SK-N-SH (cell line): ENCODE results near the gene VGLL4. TPM values are rescaled to one million over a fixed set of nuclear protein-coding genes. Genes with fewer than 3 reads are reported as not detected.

ENCODE experiments used
- CTCF ChIA-PET: fragments of 300-600, 350-600 bp; formaldehyde crosslinking; extraction: SDS; loops from one replicate; lab custom pipeline; 2021; lab: Yijun Ruan, JAX
- POLR2A ChIA-PET: fragments of 350-600 bp; sonication (Branson Sonifier 250); formaldehyde crosslinking; extraction: SDS; loops from one replicate; lab custom pipeline; 2020; ENCODE audit warnings: antibody characterized with exemption, inconsistent platforms; lab: Yijun Ruan, JAX
- DNase-seq: peaks from one replicate; pipeline ENCODE4 v3.0.0; 2012
- H2AFZ ChIP-seq: fragments of 200-600 bp; sonication (generic); 2 replicates; pipeline ENCODE4 v1.8.1; 2016; ENCODE audit warnings: antibody characterized with exemption, mild to moderate bottlenecking, low read depth
- H3F3A ChIP-seq: fragments of 200-600 bp; sonication (generic); replicated peaks from 2 replicates; pipeline ENCODE3; 2016; ENCODE audit warnings: antibody characterized with exemption, mild to moderate bottlenecking; ENCODE audit not compliant: insufficient read depth
- H3K27ac ChIP-seq, 2 experiments: fragments of 200-500 bp in 1 of 2; fragments of 200-600 bp in 1 of 2; sonication (Bioruptor generic) in 1 of 2; sonication (generic), shearing (Covaris generic) in 1 of 2; 2 replicates each; pipeline versions ENCODE4 v1.5.1 to v1.6.1; 2014 to 2016; ENCODE audit warnings: low read depth in 2 of 2, inconsistent platforms in 1 of 2, low read length in 1 of 2, mild to moderate bottlenecking in 1 of 2, mixed read lengths in 1 of 2
- H3K27me3 ChIP-seq: fragments of 200-600 bp; sonication (generic), shearing (Covaris generic); 2 replicates; pipeline ENCODE4 v1.6.1; 2016; ENCODE audit warnings: mixed run types; ENCODE audit not compliant: insufficient read depth
- H3K36me3 ChIP-seq, 2 experiments: fragments of 200-500 bp in 1 of 2; fragments of 200-600 bp in 1 of 2; sonication (Bioruptor generic) in 1 of 2; sonication (generic) in 1 of 2; replicated peaks in 1 of 2; 2 replicates each; pipeline versions ENCODE3 to v1.5.1; 2014 to 2016; ENCODE audit warnings: low read length in 1 of 2, mild to moderate bottlenecking in 1 of 2; ENCODE audit not compliant: insufficient read depth in 2 of 2, control insufficient read depth in 1 of 2
- H3K4me1 ChIP-seq, 2 experiments: fragments of 200-500 bp in 1 of 2; fragments of 200-600 bp in 1 of 2; sonication (Bioruptor generic) in 1 of 2; sonication (generic), shearing (Covaris generic) in 1 of 2; 2 replicates each; pipeline versions ENCODE4 v1.5.1 to v1.6.1; 2014 to 2016; ENCODE audit warnings: low read depth in 1 of 2, low read length in 1 of 2, mixed run types in 1 of 2; ENCODE audit not compliant: insufficient read depth in 2 of 2, control insufficient read depth in 1 of 2
- H3K4me2 ChIP-seq: fragments of 200-600 bp; sonication (generic), shearing (Covaris generic); 2 replicates; pipeline ENCODE4 v1.6.1; 2017; ENCODE audit warnings: mixed run types
- H3K4me3 ChIP-seq, 2 experiments: fragments of 200-500 bp in 1 of 2; fragments of 200-600 bp in 1 of 2; sonication (Bioruptor generic) in 1 of 2; sonication (generic), shearing (Covaris generic) in 1 of 2; 2 replicates each; pipeline versions ENCODE4 v1.5.1 to v1.8.1; 2014 to 2016; ENCODE audit warnings: low read depth in 2 of 2, inconsistent platforms in 1 of 2, low read length in 1 of 2, mild to moderate bottlenecking in 1 of 2, mixed read lengths in 1 of 2, moderate library complexity in 1 of 2
- H3K79me2 ChIP-seq: fragments of 200-600 bp; sonication (generic); 2 replicates; pipeline ENCODE4 v1.8.1; 2017; ENCODE audit warnings: mild to moderate bottlenecking; ENCODE audit not compliant: insufficient read depth
- H3K9ac ChIP-seq: fragments of 200-600 bp; sonication (generic); 2 replicates; pipeline ENCODE4 v1.6.1; 2017; ENCODE audit warnings: mixed run types
- H3K9me2 ChIP-seq: fragments of 200-600 bp; sonication (generic); 2 replicates; pipeline ENCODE4 v1.6.1; 2017; ENCODE audit warnings: mixed run types
- H3K9me3 ChIP-seq: fragments of 200-600 bp; sonication (generic); 2 replicates; pipeline ENCODE4 v1.6.1; 2017; ENCODE audit warnings: mixed run types, mild to moderate bottlenecking, moderate library complexity
- H4K20me1 ChIP-seq: fragments of 200-600 bp; sonication (generic); 2 replicates; pipeline ENCODE4 v1.6.1; 2017; ENCODE audit warnings: mild to moderate bottlenecking, mixed run types; ENCODE audit not compliant: insufficient read depth
- CHD2 ChIP-seq: fragments of 150-350 bp; IDR thresholded peaks from 2 replicates; pipeline ENCODE4 v1.6.1; 2018; ENCODE audit warnings: low read length; ENCODE audit not compliant: partially characterized antibody
- EZH2phosphoT487 ChIP-seq: fragments of 200-600 bp; sonication (generic); IDR thresholded peaks from 2 replicates; pipeline ENCODE4 v1.6.1; 2017; ENCODE audit warnings: low read depth, mixed run types, mild to moderate bottlenecking, antibody characterized with exemption, moderate library complexity, borderline replicate concordance
- FOXJ3 ChIP-seq: sonication (generic); formaldehyde crosslinking; IDR thresholded peaks from 2 replicates; pipeline ENCODE4 v1.5.1; 2020; ENCODE audit warnings: mild to moderate bottlenecking, missing genetic modification reagents
- IRF3 ChIP-seq: fragments of 150-350 bp; IDR thresholded peaks from 2 replicates; pipeline ENCODE4 v1.6.1; 2016; ENCODE audit warnings: mild to moderate bottlenecking, low read depth, low read length
- MAX ChIP-seq: IDR thresholded peaks from 2 replicates; pipeline ENCODE4 v1.4.0; 2012; ENCODE audit warnings: low read depth
- NFIC ChIP-seq: IDR thresholded peaks from 2 replicates; pipeline ENCODE4 v1.4.0; 2012; ENCODE audit warnings: borderline replicate concordance
- NRF1 ChIP-seq: IDR thresholded peaks from 2 replicates; pipeline ENCODE4 v1.6.1; 2012; ENCODE audit warnings: low read depth, mild to moderate bottlenecking, low read length
- RAD21 ChIP-seq: IDR thresholded peaks from 2 replicates; pipeline ENCODE4 v1.6.1; 2012; ENCODE audit warnings: mild to moderate bottlenecking, low read length
- RCOR1 ChIP-seq: fragments of 150-350 bp; IDR thresholded peaks from 2 replicates; pipeline ENCODE4 v1.6.1; 2017; ENCODE audit warnings: antibody characterized with exemption, low read length
- REST ChIP-seq: IDR thresholded peaks from 2 replicates; pipeline ENCODE4 v1.6.1; 2012; ENCODE audit warnings: mild to moderate bottlenecking, low read depth, low read length, moderate library complexity
- RXRA ChIP-seq: IDR thresholded peaks from 2 replicates; pipeline ENCODE4 v1.4.0; 2012; ENCODE audit warnings: low read depth, mild to moderate bottlenecking, borderline replicate concordance
- SMC3 ChIP-seq: IDR thresholded peaks from 2 replicates; pipeline ENCODE4 v1.6.1; 2012; ENCODE audit warnings: low read depth, low read length, improper control_type of control experiment
- TEAD4 ChIP-seq: IDR thresholded peaks from 2 replicates; pipeline ENCODE4 v1.4.0; 2012; ENCODE audit warnings: mild to moderate bottlenecking, borderline replicate concordance; ENCODE audit not compliant: insufficient read depth
- USF1 ChIP-seq: IDR thresholded peaks from 2 replicates; pipeline ENCODE4 v1.4.0; 2012; ENCODE audit warnings: low read depth, borderline replicate concordance
- USF2 ChIP-seq: fragments of 150-350 bp; IDR thresholded peaks from 2 replicates; pipeline ENCODE4 v1.6.1; 2017; ENCODE audit warnings: antibody characterized with exemption, low read length, low read depth, borderline replicate concordance
- WGBS: methylation state at CpG from one replicate; pipeline ENCODE4 v1.1.6; 2017; ENCODE audit warnings: low lambda C conversion rate; 5-methylcytosine and 5-hydroxymethylcytosine counted together
- polyA plus RNA-seq, 3 experiments: library from polyadenylated mRNA; depleted of rRNA; stranded (reverse); fragments of >200 nt; gene quantifications; 2 replicates each; pipeline ENCODE4 v1.2.3, GENCODE V29; 2012

Gene VGLL4
- polyA plus RNA-seq, 1 of the 3 experiments (the other 2 are of a cell fraction) = 48.9 TPM

- TF ChIP-seq NRF1 = no peak
- TF ChIP-seq MAX = no peak
- TF ChIP-seq RXRA = no peak
- no peak for TF ChIP-seq FOXJ3 (CRISPR knock-in tag)
These were observed 18.1 kb upstream of the VGLL4 start (continued) for GRCh38 chr3:11661827-11662226.

GRCh38 chr3:11661052-11661656 is 17.4 kb upstream of the VGLL4 start:
- no peak overlapping the region for H3K4me3 ChIP-seq
- no peaks in the 10 kb centered on the region for H3K36me3 ChIP-seq
- ChIA-PET POLR2A (no interaction called here), CTCF (interaction anchor here (0.7 to 3.2 kb wide), 6 partner anchors 10 to 1114 kb away, joined by 3 to 10 read pairs (median 6); no protein-coding TSS in a partner anchor)
- 66% methylated on average over 7 of the region's 7 CpGs for WGBS
- no peak overlapping the region for H3K4me2 ChIP-seq
- peaks cover 15% of the 10 kb centered on the region for H3K79me2 ChIP-seq
- H3K27me3 ChIP-seq = no peaks in the 10 kb centered on the region
- H2AFZ ChIP-seq = no peak overlapping the region
- no peaks in the 10 kb centered on the region for H4K20me1 ChIP-seq
- H3K9me2 ChIP-seq = no peaks in the 10 kb centered on the region
- H3K27ac ChIP-seq = no peak overlapping the region; a peak in 1 of 4 replicates
- no peak overlapping the region for H3K9ac ChIP-seq
- no peak for TF ChIP-seq EZH2phosphoT487
- no peak for TF ChIP-seq NFIC
- no peak for TF ChIP-seq USF1
- H3K9me3 ChIP-seq = no peaks in the 10 kb centered on the region
- H3K4me1 ChIP-seq = peaks cover 0 to 4% of the 10 kb centered on the region in 2 experiments; a peak in 2 of 4 replicates
- no peak for DNase-seq
- peaks cover 12% of the 10 kb centered on the region for H3F3A ChIP-seq

- Histone ChIP-seq H3K9ac (no peak overlapping the region), H3K27ac (no peak overlapping the region), H2AFZ (no peak overlapping the region), H3K4me3 (no peak overlapping the region), H3K4me2 (no peak overlapping the region), H3K9me3 (no peaks in the 10 kb centered on the region), H3K79me2 (peaks cover 19% of the 10 kb centered on the region), H4K20me1 (0 out of 2 replicates have a peak, but pooled peaks cover 4% of the 10 kb centered on the region), H3K9me2 (no peaks in the 10 kb centered on the region), H3K4me1 (peaks cover 2 to 4% of the 10 kb centered on the region in 2 experiments; a peak in 2 of 4 replicates), H3K36me3 (no peaks in the 10 kb centered on the region), H3F3A (peaks cover 12% of the 10 kb centered on the region), H3K27me3 (no peaks in the 10 kb centered on the region)
- 60% methylated on average over 3 of the region's 3 CpGs for WGBS
- CTCF ChIA-PET = interaction anchor here (0.7 to 3.2 kb wide), 5 partner anchors 9 to 1114 kb away, joined by 3 to 10 read pairs (median 8); no protein-coding TSS in a partner anchor
- no peak for DNase-seq
- POLR2A ChIA-PET = no interaction called here
- TF ChIP-seq SMC3 = no peak
- no peak for TF ChIP-seq RAD21
- no peak for TF ChIP-seq RCOR1
- TF ChIP-seq REST = no peak
- TF ChIP-seq EZH2phosphoT487 = no peak
- TF ChIP-seq USF1 = no peak
- TF ChIP-seq IRF3 = no peak
- TF ChIP-seq TEAD4 = no peak
- no peak for TF ChIP-seq USF2
- TF ChIP-seq CHD2 = no peak
These were observed 16.5 kb upstream of the VGLL4 start for GRCh38 chr3:11660242-11660641.
